T-cell (primary cell): Measurements from ENCODE around the gene PRDM16. TPM values are rescaled to one million over a fixed set of nuclear protein-coding genes. Genes with fewer than 3 reads are reported as not detected.
A peak's percentile ranks its signal among the peaks of the same experiment; 100 is the strongest.

ENCODE experiments used
- ATAC-seq, 4 experiments: fragments of 200-7000 bp in 3 of 4; fragments of 150-1000 bp in 1 of 4; cut with Tn5 transposase; replicated peaks in 1 of 4; 1 replicate in 3 of 4; 2 replicates in 1 of 4; pipeline ENCODE4 v1.10.0; 2021; ENCODE audit warnings: moderate library complexity in 3 of 4, mild to moderate bottlenecking in 2 of 4, moderate number of reproducible peaks in 1 of 4
- CTCF ChIA-PET, 2 donors: fragments of 300-600 bp; sonication (Branson Sonifier 250); formaldehyde crosslinking; loops; one replicate each; lab custom pipeline; 2022; ENCODE audit warnings: antibody characterized with exemption in 2 of 2; lab: Charles Lee
- POLR2A ChIA-PET, 2 donors: fragments of 300-600 bp; sonication (Branson Sonifier 250); formaldehyde crosslinking; loops; one replicate each; lab custom pipeline; 2022; ENCODE audit warnings: antibody characterized with exemption in 2 of 2; lab: Charles Lee
- DNase-seq, 35 experiments: peaks; one replicate each; pipeline versions ENCODE4 v3.0.0 to v3.0.0-alpha.2; 2013 to 2023
- H3K27ac ChIP-seq: one replicate; pipeline ENCODE4 v1.5.1; 2013; ENCODE audit warnings: low read length
- H3K27me3 ChIP-seq, 2 experiments: replicated peaks in 1 of 2; 1 replicate in 1 of 2; 2 replicates in 1 of 2; pipeline versions ENCODE4 v1.6.1 to v1.7.0; 2013; ENCODE audit warnings: low read length in 1 of 2, mixed read lengths in 1 of 2; ENCODE audit not compliant: control insufficient read depth in 2 of 2, insufficient read depth in 2 of 2; ENCODE audit errors: extremely low read depth in 1 of 2
- H3K36me3 ChIP-seq, 2 donors: 1 replicate in 1 of 2; 2 replicates in 1 of 2; pipeline versions ENCODE4 v1.6.1 to v1.7.0; 2013; ENCODE audit warnings: low read length in 1 of 2; ENCODE audit not compliant: control insufficient read depth in 2 of 2, insufficient read depth in 1 of 2; ENCODE audit errors: extremely low read depth in 1 of 2
- H3K4me1 ChIP-seq, 2 experiments: 1 replicate in 1 of 2; 2 replicates in 1 of 2; pipeline versions ENCODE4 v1.6.1 to v1.7.0; 2013; ENCODE audit warnings: low read length in 2 of 2, mixed read lengths in 1 of 2; ENCODE audit not compliant: insufficient read depth in 2 of 2, control insufficient read depth in 1 of 2; ENCODE audit errors: extremely low read depth in 1 of 2
- H3K4me3 ChIP-seq, 2 donors: 1 replicate in 1 of 2; 2 replicates in 1 of 2; pipeline versions ENCODE4 v1.5.1 to v1.7.0; 2013; ENCODE audit warnings: mild to moderate bottlenecking in 2 of 2, low read length in 1 of 2, moderate library complexity in 1 of 2; ENCODE audit not compliant: control insufficient read depth in 1 of 2; ENCODE audit errors: extremely low read depth in 1 of 2
- H3K9me3 ChIP-seq: 2 replicates; pipeline ENCODE4 v1.7.0; 2013
- H3K27ac Mint-ChIP-seq, 2 donors: one replicate each; pipeline ENCODE4 v1.8.0; 2020 to 2021; ENCODE audit warnings: mild to moderate bottlenecking in 2 of 2, mixed read lengths in 2 of 2
- H3K27me3 Mint-ChIP-seq, 2 donors: one replicate each; pipeline ENCODE4 v1.8.0; 2021 to 2022; ENCODE audit warnings: mixed read lengths in 2 of 2
- H3K36me3 Mint-ChIP-seq: one replicate; pipeline ENCODE4 v1.8.0; 2021; ENCODE audit warnings: mixed read lengths
- H3K4me1 Mint-ChIP-seq, 3 donors: one replicate each; pipeline ENCODE4 v1.8.0; 2020 to 2022; ENCODE audit warnings: mixed read lengths in 3 of 3, mild to moderate bottlenecking in 1 of 3
- H3K4me3 Mint-ChIP-seq, 3 donors: one replicate each; pipeline ENCODE4 v1.8.0; 2020 to 2022; ENCODE audit warnings: mild to moderate bottlenecking in 3 of 3, mixed read lengths in 3 of 3, moderate library complexity in 3 of 3
- H3K9me3 Mint-ChIP-seq, 3 donors: one replicate each; pipeline ENCODE4 v1.8.0; 2020 to 2022; ENCODE audit warnings: mixed read lengths in 3 of 3
- WGBS: methylation state at CpG from one replicate; pipeline ENCODE4 v1.1.5; 2013; ENCODE audit warnings: missing lambda C conversion rate; ENCODE audit not compliant: insufficient coverage; 5-methylcytosine and 5-hydroxymethylcytosine counted together
- total RNA-seq, 35 experiments: library from RNA in 6 of 35; stranded (reverse) in 6 of 35; fragments of 120-200 nt in 1 of 35; gene quantifications; one replicate each; pipeline versions ENCODE4 v1.2.1 to v1.2.4 and lab custom pipeline; 2013 to 2026

Gene PRDM16
- total RNA-seq, 5 donors from 2014 or later (not counting 1 experiment from before 2014, with no cell fraction given): 0.15 to 0.70 (median 0.24) TPM; not detected in 1

- DNase-seq: no peak
- WGBS: 83% methylated on average over 18 of the region's 22 CpGs
- no peaks in the 10 kb centered on the region for H3K36me3 Mint-ChIP-seq
Observed at GRCh38 chr1:3324704-3325535, 255.9 kb downstream of the PRDM16 start.

GRCh38 chr1:3326516-3327388 is 257.7 kb downstream of the PRDM16 start:
- Histone ChIP-seq H3K27me3 (peaks cover 0 to 69% of the 10 kb centered on the region in 2 experiments), H3K27ac (no peak overlapping the region), H3K4me1 (no peaks in the 10 kb centered on the region), H3K4me3 (no peak overlapping the region), H3K9me3 (no peaks in the 10 kb centered on the region), H3K36me3 (no peaks in the 10 kb centered on the region)
- 82% methylated on average over 20 of the region's 21 CpGs for WGBS
- no peak for ATAC-seq
- no peaks in the 10 kb centered on the region for H3K4me1 Mint-ChIP-seq
- no peak overlapping the region for H3K27ac Mint-ChIP-seq
- H3K36me3 Mint-ChIP-seq: no peaks in the 10 kb centered on the region
- POLR2A ChIA-PET: no interaction called here
- CTCF ChIA-PET: no interaction called here
- no peak overlapping the region for H3K4me3 Mint-ChIP-seq
- no peaks in the 10 kb centered on the region for H3K9me3 Mint-ChIP-seq
- no peak for DNase-seq
- H3K27me3 Mint-ChIP-seq: peaks cover 13 to 17% of the 10 kb centered on the region in 2 donors

More at GRCh38 chr1:3324704-3325535, 255.9 kb downstream of the PRDM16 start:
- H3K4me3 Mint-ChIP-seq: no peak overlapping the region
- H3K4me3 ChIP-seq: no peak overlapping the region
- peaks cover 0 to 4% (median 3%) of the 10 kb centered on the region in 3 donors for H3K4me1 Mint-ChIP-seq
- H3K27ac Mint-ChIP-seq: no peak overlapping the region
- H3K36me3 ChIP-seq: no peaks in the 10 kb centered on the region
- H3K27me3 Mint-ChIP-seq: peaks cover 13 to 17% of the 10 kb centered on the region in 2 donors
- H3K9me3 ChIP-seq: no peaks in the 10 kb centered on the region
- no peak overlapping the region for H3K27ac ChIP-seq
- no peaks in the 10 kb centered on the region for H3K9me3 Mint-ChIP-seq
- CTCF ChIA-PET: no interaction called here
- H3K27me3 ChIP-seq: peaks cover 0 to 60% of the 10 kb centered on the region in 2 experiments
- no peak for ATAC-seq
- no peaks in the 10 kb centered on the region for H3K4me1 ChIP-seq
- POLR2A ChIA-PET: no interaction called here

- POLR2A ChIA-PET: no interaction called here
- DNase-seq: no peak
- Histone ChIP-seq H3K9me3 (no peaks in the 10 kb centered on the region), H3K27ac (no peak overlapping the region), H3K4me1 (no peaks in the 10 kb centered on the region), H3K4me3 (no peak overlapping the region), H3K36me3 (no peaks in the 10 kb centered on the region), H3K27me3 (peaks cover 0 to 72% of the 10 kb centered on the region in 2 experiments)
- Mint-ChIP-seq H3K36me3 (no peaks in the 10 kb centered on the region), H3K9me3 (no peaks in the 10 kb centered on the region), H3K27ac (no peak overlapping the region), H3K27me3 (peaks cover 13 to 17% of the 10 kb centered on the region in 2 donors), H3K4me3 (no peak overlapping the region), H3K4me1 (no peaks in the 10 kb centered on the region)
- ATAC-seq: no peak
- CTCF ChIA-PET: no interaction called here
- 90% methylated on average over 11 of the region's 15 CpGs for WGBS
Observed at GRCh38 chr1:3327389-3327702, 258.3 kb downstream of the PRDM16 start.

- Histone ChIP-seq H3K4me1 (no peaks in the 10 kb centered on the region), H3K4me3 (no peak overlapping the region), H3K27me3 (peaks cover 0 to 69% of the 10 kb centered on the region in 2 experiments), H3K36me3 (no peaks in the 10 kb centered on the region), H3K27ac (no peak overlapping the region), H3K9me3 (no peaks in the 10 kb centered on the region)
- POLR2A ChIA-PET: no interaction called here
- no peak overlapping the region for H3K4me3 Mint-ChIP-seq
- CTCF ChIA-PET: no interaction called here
- peaks cover 18 to 22% of the 10 kb centered on the region in 2 donors for H3K27me3 Mint-ChIP-seq
- DNase-seq (no peak), ATAC-seq (no peak)
- H3K27ac Mint-ChIP-seq: no peak overlapping the region
- H3K4me1 Mint-ChIP-seq: no peaks in the 10 kb centered on the region
- no peaks in the 10 kb centered on the region for H3K9me3 Mint-ChIP-seq
- no peaks in the 10 kb centered on the region for H3K36me3 Mint-ChIP-seq
- 78% methylated on average over 13 of the region's 15 CpGs for WGBS
Observed at GRCh38 chr1:3327936-3328590, 259.1 kb downstream of the PRDM16 start.

- ATAC-seq (peak in 1 of 4 experiments; percentile 24), DNase-seq (no peak)
- H3K4me1 Mint-ChIP-seq: no peaks in the 10 kb centered on the region
- H3K9me3 Mint-ChIP-seq: no peaks in the 10 kb centered on the region
- no peaks in the 10 kb centered on the region for H3K36me3 Mint-ChIP-seq
- no peak overlapping the region for H3K4me3 Mint-ChIP-seq
- POLR2A ChIA-PET: no interaction called here
- WGBS: 79% methylated on average over 9 of the region's 12 CpGs
- H3K4me1 ChIP-seq: no peaks in the 10 kb centered on the region
- H3K36me3 ChIP-seq: no peaks in the 10 kb centered on the region
- H3K4me3 ChIP-seq: no peak overlapping the region
- peaks cover 0 to 64% of the 10 kb centered on the region in 2 experiments for H3K27me3 ChIP-seq
- CTCF ChIA-PET: no interaction called here
- H3K27ac ChIP-seq: no peak overlapping the region
- no peaks in the 10 kb centered on the region for H3K9me3 ChIP-seq
- no peak overlapping the region for H3K27ac Mint-ChIP-seq
- peaks cover 13 to 18% of the 10 kb centered on the region in 2 donors for H3K27me3 Mint-ChIP-seq
Observed at GRCh38 chr1:3329640-3330281, 260.8 kb downstream of the PRDM16 start.

GRCh38 chr1:3330771-3331245 is 261.8 kb downstream of the PRDM16 start:
- ATAC-seq: no peak
- Mint-ChIP-seq H3K27me3 (peaks cover 10 to 16% of the 10 kb centered on the region in 2 donors), H3K4me1 (no peaks in the 10 kb centered on the region), H3K27ac (no peak overlapping the region), H3K4me3 (no peak overlapping the region), H3K36me3 (no peaks in the 10 kb centered on the region), H3K9me3 (no peaks in the 10 kb centered on the region)
- no peak for DNase-seq
- H3K27ac ChIP-seq: no peak overlapping the region
- H3K9me3 ChIP-seq: no peaks in the 10 kb centered on the region
- H3K36me3 ChIP-seq: no peaks in the 10 kb centered on the region
- POLR2A ChIA-PET: no interaction called here
- no peaks in the 10 kb centered on the region for H3K4me1 ChIP-seq
- peaks cover 0 to 56% of the 10 kb centered on the region in 2 experiments for H3K27me3 ChIP-seq
- H3K4me3 ChIP-seq: no peak overlapping the region
- CTCF ChIA-PET: no interaction called here
- WGBS: 43% methylated on average over 6 of the region's 11 CpGs
